Renal cortical epithelial cell (primary cell): ENCODE results near the gene RHOJ. TPM values are rescaled to one million over a fixed set of nuclear protein-coding genes. Genes with fewer than 3 reads are reported as not detected.

Experiments used
- DNase-seq: peaks from one replicate; pipeline ENCODE4 v3.0.0-alpha.2; 2011; ENCODE audit warnings: low read depth
- total RNA-seq: library from RNA; depleted of rRNA; stranded (reverse); fragments of >200 nt; gene quantifications from 2 replicates; pipeline ENCODE4 v1.2.3, GENCODE V29; 2014

The RHOJ gene
- total RNA-seq, 1 donor from 2014 or later = 0.10 TPM

DNA sequence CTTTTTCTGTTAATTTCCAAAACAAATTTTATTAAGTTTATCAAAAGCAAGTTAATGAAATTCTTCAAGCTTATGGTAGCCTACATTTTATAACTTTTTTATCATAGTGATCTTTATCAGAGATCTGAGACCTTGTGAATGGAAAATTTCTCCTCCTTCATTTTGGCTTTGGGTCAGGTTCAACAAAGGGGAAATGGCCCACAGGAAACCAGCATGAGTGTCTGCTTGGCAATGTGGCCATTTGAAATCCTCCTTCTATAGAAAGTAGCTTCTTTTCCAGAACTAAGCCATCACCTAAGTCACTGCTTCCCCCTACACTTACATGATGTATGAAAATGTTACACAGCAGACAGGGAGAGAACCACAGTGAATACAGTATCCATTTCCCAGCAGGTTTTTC is 1.6 kb downstream of the RHOJ start:
- DNase-seq = no peak

DNA sequence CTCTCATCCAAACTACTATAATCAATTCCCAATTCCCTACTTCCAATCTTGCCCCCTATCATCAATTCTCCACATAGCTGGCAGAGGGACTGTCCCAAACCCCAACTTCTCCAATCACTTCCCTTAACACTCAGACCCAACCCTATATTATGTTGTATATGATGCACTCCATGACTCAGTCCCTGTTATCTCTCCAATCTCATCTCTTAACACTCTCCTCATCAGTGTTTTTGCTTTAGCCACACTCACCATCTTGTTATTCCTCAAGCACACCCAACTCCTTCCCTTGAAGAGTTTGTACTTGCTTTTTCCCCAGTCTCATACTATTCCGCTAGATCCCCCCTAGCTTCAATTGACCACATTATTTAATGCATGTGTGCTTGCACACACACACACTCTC is 4.9 kb downstream of the RHOJ start:
- no peak for DNase-seq

DNA sequence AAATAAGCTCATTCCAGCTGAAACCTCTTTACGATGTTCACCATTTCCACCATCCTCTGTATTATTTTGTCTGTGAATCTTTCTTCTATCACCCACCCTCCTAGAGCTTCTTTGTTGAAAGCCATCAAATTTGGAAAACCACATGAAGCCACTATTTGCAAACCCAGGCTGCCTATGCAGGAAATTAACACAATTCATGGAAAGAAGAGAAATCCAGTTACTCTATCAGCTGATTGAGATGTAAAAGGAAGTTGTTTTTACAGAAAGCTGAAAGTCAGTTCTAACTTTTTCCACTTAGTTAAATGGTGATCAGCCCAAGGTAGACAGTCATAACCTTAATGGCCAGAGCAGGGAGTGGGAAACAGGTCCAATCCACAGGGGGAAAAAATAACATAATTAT is 6.6 kb downstream of the RHOJ start:
- DNase-seq = no peak

DNA sequence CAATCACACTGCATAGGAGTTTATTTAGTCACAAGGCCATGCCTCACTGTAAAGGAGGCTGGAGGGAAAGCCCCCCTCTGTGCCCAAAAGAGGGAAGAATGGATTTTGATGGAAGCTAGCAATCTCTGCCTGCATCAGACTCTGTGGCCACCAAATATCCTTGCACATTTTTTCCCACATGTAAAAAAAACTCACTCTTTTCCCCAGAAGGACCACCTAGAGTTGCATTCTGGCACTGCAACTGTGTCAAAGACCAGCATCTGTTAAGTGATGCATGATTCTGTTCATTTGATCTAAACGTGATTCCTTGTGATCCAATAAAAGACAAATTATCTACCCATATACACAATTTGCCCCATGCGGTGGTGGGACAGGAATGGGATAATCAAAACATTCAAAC is 8.0 kb downstream of the RHOJ start:
- no peak for DNase-seq

DNA sequence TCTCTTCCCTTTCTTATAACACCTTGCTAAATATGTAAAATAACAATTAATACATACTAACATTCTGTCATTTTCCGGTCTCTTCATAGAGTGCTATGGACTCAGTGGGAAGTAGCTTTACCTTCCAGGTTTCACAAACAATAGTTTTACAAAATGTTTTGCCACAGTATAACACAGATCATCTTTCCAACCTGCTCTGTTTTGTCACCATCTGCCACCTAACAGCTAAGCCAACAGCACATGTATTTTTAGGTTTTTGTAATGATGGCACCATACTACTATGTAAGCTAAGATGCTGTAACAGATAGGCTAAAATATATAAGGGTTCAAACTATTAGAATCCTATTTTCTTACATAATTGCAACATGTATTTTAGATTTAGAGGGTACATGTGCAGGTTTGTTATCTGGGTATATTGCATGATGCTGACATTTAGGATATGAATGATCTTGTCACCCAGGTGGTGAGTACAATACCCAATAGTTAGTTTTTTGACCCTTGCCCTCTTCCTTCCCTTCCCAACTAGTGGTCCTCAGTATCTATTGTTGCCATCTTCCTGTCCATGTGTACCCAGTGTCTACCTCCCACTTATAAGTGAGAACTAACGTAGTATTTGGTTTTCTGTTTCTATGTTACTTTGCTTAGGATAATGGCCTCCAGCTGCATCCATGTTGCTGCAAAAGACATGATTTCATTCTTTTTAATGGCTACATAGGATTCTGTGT is 8.7 kb downstream of the RHOJ start:
- DNase-seq = no peak

DNA sequence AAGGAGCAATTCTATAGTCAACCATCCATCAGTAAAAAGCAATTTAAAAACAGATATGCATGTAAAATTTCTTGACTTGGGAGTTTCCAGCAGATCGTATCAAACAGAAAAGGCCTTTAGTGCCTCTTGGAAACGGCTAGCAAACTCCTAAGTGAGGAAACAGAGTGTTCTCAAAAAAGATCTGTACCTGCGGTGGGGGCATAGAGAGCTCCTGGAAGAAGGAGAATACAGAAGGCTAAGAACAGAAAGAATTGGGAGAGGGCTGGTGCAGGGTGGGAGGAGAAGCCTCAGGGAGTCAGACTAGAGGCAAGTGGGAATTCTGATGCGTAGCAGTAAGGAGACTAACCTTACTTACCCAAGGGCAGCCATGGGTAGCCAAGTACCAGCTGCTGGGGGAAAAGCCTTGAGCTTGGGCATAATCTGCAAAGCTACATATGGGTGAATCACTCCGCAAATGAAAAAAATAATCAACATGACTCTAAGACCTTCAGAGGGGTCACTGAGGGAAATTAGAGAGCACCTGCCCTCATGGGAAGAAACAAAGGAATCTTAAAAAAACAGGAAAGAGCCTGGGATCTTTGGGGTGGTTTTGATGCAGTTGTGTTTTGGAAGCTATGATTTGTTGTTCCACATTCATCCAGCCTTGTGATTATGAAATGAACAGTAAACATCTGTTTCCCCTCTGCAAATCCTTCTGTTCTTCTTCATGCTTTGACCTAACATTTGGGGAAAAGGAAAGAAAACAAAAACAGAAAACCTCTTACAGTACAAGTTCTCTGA is 10.4 kb downstream of the RHOJ start:
- no peak for DNase-seq

DNA sequence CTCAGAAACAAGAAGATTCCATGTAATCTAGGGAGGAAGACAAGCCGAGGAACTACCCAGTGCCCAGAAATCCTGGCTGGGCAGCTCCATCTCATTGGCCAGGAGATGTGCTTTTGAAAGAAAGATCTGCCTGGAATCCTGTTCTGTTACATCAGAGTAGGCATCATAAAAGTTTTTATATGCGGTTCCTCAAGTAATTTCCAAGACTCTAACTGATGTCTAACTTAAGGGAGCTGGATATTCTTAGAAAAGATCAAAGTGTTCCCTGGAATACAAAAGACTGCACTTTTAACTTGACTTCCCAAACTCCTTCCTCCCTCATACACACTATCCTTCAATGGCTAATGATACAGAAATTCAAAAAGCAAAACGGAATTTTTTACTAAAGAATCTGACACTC is 16.3 kb downstream of the RHOJ start:
- DNase-seq = no peak

DNA sequence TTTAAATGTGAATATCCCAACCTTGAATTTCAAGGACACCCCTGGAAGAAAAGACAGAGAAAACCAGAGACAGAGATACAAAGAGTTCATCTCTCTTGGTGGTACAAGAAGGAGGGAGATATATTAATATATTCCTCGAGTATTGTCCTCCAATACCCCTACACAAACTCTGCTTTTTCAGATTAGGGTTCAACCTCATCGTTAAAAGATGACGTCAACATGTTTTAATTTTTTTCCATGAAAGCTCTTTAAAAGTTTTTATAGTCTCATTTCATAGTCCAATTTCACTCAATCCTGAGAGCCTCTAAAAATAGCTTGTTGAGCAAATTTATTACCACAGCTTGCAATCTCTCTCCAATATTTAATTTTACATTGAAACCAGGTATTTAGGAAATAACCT is 19.4 kb downstream of the RHOJ start:
- no peak for DNase-seq

DNA sequence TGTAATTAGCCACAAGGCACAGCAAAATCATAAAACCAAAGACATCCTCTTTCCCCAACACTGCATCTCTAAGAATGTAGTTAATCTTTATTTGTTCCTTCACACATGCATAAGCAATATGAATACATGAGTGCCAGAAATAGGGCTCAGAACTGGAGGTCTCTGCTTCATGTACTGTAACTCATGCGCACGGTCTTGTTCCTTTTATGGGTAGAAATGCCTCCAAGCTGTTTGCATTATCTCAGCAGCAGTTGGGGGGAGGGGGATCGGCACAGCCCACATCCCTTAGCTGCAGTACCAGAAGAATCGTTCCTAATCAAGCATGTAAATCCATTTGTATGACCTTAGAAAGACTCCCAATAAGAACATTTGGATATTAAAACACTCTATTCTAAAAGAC is 20.0 kb downstream of the RHOJ start:
- no peak for DNase-seq

DNA sequence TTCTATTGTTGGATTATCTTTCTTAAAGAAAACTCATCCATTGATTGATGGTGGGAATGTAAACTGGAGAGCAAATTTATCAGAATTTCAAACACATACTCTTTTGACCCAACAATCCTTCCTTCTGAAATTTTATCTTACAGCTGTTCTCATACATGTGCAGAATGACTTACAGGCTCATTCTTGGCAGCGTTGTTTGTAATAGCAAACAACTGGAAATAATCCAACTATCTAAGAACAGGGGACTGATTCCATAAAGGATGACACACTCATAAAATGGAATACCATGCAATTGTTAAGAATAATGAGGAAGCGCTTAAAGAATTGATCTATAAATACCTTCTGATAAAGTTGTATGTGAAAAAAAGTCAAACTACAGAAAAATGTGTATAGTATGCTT is 24.0 kb downstream of the RHOJ start:
- no peak for DNase-seq

DNA sequence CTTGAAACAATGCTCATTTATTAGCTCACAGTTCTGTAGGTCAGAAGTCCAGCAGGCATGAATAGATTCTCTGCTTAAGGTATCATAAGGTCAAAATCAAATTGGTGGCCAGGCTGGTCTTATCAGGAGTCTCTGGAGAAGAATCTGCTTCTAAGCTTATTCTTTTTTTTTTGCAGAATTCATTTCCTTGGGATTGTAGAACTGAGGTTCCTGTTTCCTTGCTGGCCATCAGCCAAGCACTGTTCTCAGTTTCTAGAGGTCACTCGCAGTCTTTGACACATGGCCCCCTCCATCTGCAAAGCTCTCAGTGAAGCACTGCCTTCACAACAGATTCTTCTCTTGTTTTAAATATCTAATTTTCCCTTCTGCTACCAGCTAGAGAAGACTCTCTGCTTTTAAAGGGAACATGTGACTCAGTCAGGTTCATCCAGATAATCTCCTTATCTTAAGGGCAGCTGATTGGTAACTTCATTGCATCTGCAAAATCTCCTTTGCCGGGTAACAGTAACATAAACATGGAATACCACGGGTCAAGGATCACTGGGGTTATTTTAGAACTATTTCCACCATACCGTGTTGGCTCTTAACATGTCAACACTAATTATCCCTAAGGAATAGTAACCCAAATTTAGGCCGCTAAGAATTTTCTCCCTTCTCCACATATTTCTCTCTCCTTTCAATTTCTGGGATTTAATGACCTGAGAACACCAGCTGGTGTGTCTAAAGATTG is 25.3 kb downstream of the RHOJ start:
- DNase-seq = no peak

DNA sequence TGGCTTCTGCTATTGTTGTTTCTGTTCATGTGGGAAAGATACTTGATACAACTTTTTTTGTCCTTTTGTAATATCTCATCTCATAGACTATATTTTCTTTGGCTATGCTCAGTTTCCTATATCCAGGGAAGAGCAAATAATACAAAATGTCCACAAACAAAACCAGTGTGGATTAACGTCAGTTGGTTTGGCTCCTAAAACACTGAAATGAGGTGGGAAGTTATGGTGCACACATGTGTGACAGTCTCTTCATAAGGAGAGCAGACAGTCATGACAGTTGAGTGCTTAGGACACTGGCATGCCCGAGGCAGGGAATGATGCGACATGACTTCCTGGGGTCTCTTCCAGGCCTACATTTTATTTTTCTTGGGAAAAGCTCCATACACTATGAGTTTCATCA is 27.5 kb downstream of the RHOJ start:
- no peak for DNase-seq

DNA sequence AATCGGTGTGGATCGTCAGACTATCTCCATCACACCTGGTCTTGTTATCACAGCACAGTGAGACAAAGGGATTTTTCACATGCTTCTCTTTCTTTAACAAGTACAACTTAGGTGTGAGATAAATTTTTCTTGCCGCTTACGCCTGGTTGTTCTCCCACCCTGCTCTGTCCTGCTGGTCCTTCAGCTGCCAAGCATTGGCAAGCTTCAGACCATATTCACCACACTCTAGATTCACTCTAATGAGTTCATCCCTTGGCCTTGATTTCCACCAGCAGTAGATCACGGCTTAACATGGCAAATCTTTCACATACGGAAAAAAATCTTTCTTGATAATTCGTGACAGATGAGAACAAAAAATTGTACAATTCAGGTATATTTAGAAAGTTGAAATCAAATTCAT is 33.5 kb downstream of the RHOJ start:
- no peak for DNase-seq

DNA sequence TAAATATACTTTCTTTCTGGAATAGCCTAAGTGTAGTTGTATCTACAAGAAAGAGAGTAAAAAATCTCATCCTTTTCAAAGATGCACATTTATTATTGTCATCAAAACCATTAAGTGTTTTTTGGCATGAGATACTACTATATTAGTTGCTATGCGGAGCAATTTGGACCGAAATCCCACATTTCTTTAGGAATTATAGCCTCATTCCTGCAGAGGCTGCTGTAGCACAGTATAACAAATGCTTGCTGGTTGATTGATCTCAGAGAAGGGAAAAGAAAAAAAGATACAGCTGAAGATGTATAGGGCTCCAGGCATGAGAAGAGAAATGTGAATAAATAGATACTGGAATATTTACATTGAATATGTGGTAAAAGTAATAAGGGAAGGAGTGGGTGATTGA is 36.0 kb downstream of the RHOJ start:
- no peak for DNase-seq

DNA sequence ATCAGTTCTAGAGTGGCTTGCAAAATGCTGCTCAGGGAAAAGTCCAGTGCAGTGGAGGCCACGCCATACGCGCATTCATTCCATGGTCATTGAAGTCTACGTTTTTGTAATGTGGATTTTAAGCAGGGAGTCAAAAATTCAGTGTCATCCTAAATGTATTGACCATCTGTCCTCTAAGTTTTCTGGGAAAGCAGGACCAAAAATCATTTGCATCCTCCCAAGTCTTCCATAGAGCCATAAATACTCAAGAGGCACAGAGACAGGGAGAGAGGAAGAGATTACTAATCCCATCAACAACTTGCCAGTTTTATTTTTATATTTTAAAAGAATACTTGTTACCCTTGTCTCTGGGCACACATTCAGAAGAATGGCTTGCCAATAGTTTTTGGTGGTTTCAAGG is 36.9 kb downstream of the RHOJ start:
- no peak for DNase-seq

DNA sequence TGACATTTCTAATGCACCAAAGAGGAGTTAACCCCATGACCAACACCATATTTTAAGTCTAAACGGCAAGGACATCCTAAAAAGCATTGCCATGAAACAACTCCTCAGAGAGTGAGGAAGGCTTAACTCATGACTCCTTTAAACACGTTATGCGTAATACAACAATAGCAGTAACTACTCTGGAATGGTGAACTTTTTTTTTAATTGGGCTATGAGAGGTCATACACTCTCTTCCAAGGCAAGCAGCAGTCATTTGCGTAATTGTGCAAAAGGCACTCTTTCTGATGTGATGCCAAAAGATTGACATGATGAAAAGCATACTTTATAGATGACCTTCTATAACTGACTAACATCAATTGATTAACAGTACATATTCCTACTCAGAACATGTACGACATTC is 39.4 kb downstream of the RHOJ start:
- no peak for DNase-seq

DNA sequence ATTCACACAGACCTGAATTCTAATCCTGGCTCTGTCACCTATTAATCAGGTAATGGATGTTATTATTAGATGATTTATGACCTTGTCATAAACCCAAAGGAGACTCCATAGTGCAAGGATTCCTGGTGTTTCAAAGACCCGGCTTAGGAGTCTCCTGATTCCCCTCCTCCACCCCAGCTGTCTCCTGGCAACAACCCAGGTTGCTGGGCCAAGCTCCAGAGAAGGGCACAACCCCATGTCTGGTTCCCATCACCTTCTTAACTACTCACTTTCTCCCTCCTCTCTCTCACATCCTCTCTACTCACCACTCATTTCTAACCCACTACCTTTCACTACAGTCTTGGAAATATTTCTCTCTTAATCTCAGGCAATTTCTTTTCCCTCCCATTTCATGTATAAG is 41.6 kb downstream of the RHOJ start:
- DNase-seq = no peak

DNA sequence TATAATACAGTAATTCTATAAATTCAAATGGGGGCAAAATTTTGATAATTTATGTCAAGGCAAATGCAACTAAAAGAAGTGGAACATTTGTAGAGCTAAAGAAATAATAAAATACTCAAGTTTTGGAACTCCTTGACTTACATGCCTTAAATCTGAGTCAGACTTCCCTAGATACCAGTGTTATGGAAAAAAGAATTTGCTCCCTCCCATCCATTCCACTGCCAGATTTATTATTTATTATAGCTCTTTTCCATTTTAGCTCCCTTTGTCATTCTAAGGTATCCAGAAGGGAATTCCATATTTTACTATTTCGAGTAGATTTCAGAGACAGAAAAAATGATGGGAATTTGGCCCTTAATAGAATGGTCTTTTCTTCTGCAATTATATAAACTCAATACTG is 44.0 kb downstream of the RHOJ start:
- DNase-seq = no peak

DNA sequence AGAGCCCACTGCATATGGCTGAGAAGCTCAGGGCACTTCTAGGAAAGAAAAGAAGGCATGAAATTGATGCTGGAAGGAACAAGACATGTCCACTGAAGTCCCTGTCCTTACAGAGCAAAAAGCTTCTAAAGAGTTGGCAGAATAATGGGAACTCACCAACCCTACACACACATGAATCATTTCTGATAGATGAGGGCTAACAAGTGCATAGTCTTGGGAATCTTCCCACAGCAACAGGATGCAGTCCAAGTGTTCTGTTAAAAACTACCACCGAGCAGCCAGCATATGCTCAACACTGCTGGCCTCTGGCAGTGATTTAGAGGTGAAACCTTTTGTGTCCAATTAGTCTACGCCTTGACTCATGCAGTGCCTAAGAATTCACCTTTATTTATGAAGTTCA is 44.8 kb downstream of the RHOJ start:
- no peak for DNase-seq

DNA sequence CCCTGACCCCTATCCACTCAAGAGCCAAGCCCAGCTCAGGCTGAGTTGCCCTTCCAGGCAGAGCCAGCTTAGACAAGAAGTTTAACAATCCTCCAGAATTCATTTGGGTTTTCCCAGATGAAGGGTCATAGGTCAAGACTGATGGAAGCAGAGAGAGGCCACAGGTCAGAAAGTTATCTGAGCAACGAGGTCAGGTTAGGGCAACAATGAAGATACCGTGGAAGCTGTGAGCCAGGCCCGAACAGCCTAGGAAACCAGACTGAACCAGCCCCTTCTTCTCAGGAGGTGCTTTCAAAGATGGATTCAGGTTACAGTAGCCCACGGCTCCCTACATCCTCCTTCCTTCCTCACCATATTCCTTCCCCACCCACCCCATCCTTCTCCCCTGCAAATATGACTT is 53.1 kb downstream of the RHOJ start:
- no peak for DNase-seq

DNA sequence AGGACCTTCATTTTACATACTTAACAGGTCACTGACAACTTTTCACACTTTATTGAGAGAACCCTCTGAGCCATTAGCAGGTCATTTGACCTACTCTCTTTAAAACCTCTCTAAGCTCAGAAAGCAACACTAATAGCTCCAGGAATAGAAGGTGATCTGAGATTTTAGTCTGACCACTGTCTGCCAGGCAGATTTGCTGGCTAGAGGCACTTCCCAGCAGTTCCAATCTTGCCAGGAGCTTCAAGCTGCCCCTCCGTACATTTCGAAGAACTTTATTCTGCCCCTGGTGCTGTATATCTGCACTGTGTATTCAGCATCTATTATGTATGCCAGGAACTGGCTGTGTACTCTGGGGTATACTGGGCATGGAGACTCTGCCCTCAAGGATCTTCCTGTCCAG is 58.2 kb downstream of the RHOJ start:
- DNase-seq = no peak

DNA sequence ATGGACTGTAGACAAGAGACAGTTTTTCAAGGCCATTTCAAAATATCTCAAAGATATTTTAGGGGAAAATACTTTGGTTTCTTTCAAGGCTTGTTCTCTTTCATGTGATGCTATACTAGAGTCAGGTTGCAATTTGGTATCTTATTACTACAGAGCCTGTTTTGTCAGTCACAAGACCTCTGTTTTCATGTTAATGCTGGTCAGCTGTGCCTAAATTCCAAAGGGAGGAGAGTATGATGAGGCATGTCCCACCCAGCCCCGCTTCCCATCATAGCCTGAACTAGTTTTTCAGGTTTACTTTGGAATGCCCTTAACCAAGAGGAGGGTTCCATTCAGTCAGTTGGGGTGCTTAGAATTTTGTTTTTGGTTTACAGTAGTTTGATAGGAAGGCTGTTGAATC is 61.9 kb downstream of the RHOJ start:
- no peak for DNase-seq

DNA sequence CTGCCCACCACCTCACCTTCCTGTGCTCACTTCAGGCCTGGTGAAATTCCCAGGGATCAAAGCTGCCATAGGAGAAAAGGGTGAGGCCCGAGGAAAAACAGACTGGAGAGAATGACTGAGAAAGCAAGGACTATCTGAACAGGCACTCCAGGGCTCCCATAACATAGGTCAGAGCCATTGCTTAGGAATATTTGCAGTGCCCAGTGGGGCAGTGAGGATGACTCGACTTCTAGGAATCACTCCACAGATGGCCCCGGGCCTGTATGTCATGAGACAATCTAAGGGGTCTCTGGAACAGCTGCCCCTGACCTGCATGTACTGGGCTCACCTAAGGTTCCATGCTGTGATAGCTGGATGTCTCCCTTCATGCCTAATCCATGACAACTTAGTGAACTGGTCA is 62.9 kb downstream of the RHOJ start:
- no peak for DNase-seq
